Measurements from ENCODE around the gene FECH. TPM values are rescaled to one million over a fixed set of nuclear protein-coding genes. Genes with fewer than 3 reads are reported as not detected.

The FECH gene
- total and polyA plus RNA-seq, 3 donors from 2014 or later = 19.6 to 37.0 (median 27.4) TPM

GRCh38 chr18:57589161-57589560 lies 2.7 kb upstream of the FECH start:
- no peak overlapping the region for H3K27ac ChIP-seq
- H3K36me3 ChIP-seq (ENCODE audit: low read depth, missing control alignments) = no peaks in the 10 kb centered on the region
- no peak for TF ChIP-seq CTCF (IDR thresholded peaks at IDR 0.05)
- no peak for TF ChIP-seq POLR2A (IDR thresholded peaks at IDR 0.05)
- DNase-seq = no peak
- no peak overlapping the region for H3K4me3 ChIP-seq
- 79 to 83% methylated on average over 2 of the region's 2 CpGs for WGBS, 2 donors
- intact Hi-C loops (cut with DNase I; ENCODE audit: low total_unique reads) = no loop called here
- H3K27me3 ChIP-seq = no peaks in the 10 kb centered on the region
- H3K9me3 ChIP-seq = no peaks in the 10 kb centered on the region
- peaks cover 9% of the 10 kb centered on the region for H3K4me1 ChIP-seq

GRCh38 chr18:57587098-57587661 lies 678 bp upstream of the FECH start:
- WGBS, 2 donors = 52 to 61% methylated on average over 12 of the region's 12 CpGs
- H3K27me3 ChIP-seq = no peaks in the 10 kb centered on the region
- peak overlapping the region; percentile 83 to 90 for H3K27ac ChIP-seq
- peak overlapping the region; percentile 90 to 93 for H3K4me3 ChIP-seq
- H3K9me3 ChIP-seq = no peaks in the 10 kb centered on the region
- H3K36me3 ChIP-seq (ENCODE audit: low read depth, missing control alignments) = no peaks in the 10 kb centered on the region
- intact Hi-C loops (cut with DNase I; ENCODE audit: low total_unique reads) = no loop called here
- no peak for DNase-seq
- H3K4me1 ChIP-seq = peaks cover 9% of the 10 kb centered on the region
- TF ChIP-seq POLR2A (IDR thresholded peaks at IDR 0.05) = no peak
- no peak for TF ChIP-seq CTCF (IDR thresholded peaks at IDR 0.05)

GRCh38 chr18:57585855-57586250 lies 649 bp downstream of the FECH start:
- intact Hi-C loops (cut with DNase I; ENCODE audit: low total_unique reads) = no loop called here
- peaks cover 9% of the 10 kb centered on the region for H3K4me1 ChIP-seq
- peak overlapping the region; percentile 90 to 93 for H3K4me3 ChIP-seq
- TF ChIP-seq CTCF (IDR thresholded peaks at IDR 0.05) = no peak
- no peak for TF ChIP-seq POLR2A (IDR thresholded peaks at IDR 0.05)
- no peak for DNase-seq
- no peaks in the 10 kb centered on the region for H3K27me3 ChIP-seq
- no peaks in the 10 kb centered on the region for H3K36me3 ChIP-seq (ENCODE audit: low read depth, missing control alignments)
- peak overlapping the region; percentile 83 to 90 for H3K27ac ChIP-seq
- no peaks in the 10 kb centered on the region for H3K9me3 ChIP-seq
- WGBS, 2 donors = 9 to 14% methylated on average over 8 of the region's 8 CpGs

- DNase-seq = no peak
- peak overlapping the region in 1 of 2 donors; percentile 90 for H3K4me3 ChIP-seq
- TF ChIP-seq CTCF (IDR thresholded peaks at IDR 0.05) = no peak
- TF ChIP-seq POLR2A (IDR thresholded peaks at IDR 0.05) = no peak
- no peaks in the 10 kb centered on the region for H3K36me3 ChIP-seq (ENCODE audit: low read depth, missing control alignments)
- no peaks in the 10 kb centered on the region for H3K9me3 ChIP-seq
- WGBS, 2 donors = 31 to 43% methylated on average over 9 of the region's 9 CpGs
- intact Hi-C loops (cut with DNase I; ENCODE audit: low total_unique reads) = no loop called here
- no peaks in the 10 kb centered on the region for H3K27me3 ChIP-seq
- H3K4me1 ChIP-seq = peaks cover 9% of the 10 kb centered on the region
- no peak overlapping the region for H3K27ac ChIP-seq
Observed at GRCh38 chr18:57585421-57585820, 1.1 kb downstream of the FECH start.

- TF ChIP-seq CTCF (IDR thresholded peaks at IDR 0.05) = no peak
- no peak for TF ChIP-seq POLR2A (IDR thresholded peaks at IDR 0.05)
- DNase-seq = no peak
- H3K4me1 ChIP-seq = peaks cover 9% of the 10 kb centered on the region
- no peak overlapping the region for H3K27ac ChIP-seq
- intact Hi-C loops (cut with DNase I; ENCODE audit: low total_unique reads) = no loop called here
- H3K27me3 ChIP-seq = no peaks in the 10 kb centered on the region
- no peaks in the 10 kb centered on the region for H3K9me3 ChIP-seq
- H3K4me3 ChIP-seq = no peak overlapping the region
- WGBS, 2 donors = 93 to 94% methylated on average over 3 of the region's 3 CpGs
- H3K36me3 ChIP-seq (ENCODE audit: low read depth, missing control alignments) = no peaks in the 10 kb centered on the region
Observed at GRCh38 chr18:57584444-57584843, 2.1 kb downstream of the FECH start.

Measured in testis (tissue), 3 donors.